Measurements from ENCODE around the gene KLK14. TPM values are rescaled to one million over a fixed set of nuclear protein-coding genes. Genes with fewer than 3 reads are reported as not detected.

Gene KLK14
- total RNA-seq, 1 experiment from 2014 or later: 0.26 TPM

DNA sequence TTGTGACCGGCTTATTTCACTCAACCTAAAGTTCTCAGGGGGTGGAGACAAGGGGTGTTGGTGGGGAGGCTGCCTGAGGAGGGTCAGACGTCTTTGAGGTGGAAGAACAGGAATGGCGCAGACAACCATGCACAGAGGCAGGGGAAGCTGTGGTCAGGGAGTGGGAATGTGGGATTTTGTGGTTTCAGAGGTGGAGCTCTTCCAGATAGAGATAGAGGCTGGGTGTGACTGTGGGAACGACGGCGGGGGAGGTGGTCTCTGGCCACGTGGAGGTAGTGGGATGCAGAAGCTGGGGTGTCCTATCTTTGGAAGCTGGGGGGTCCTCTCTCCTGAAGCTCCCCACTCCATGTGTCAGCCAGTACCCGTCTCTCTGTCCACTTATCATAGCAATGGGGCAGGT, 7.8 kb upstream of the KLK14 start:
- no peak overlapping the region for H3K23ac ChIP-seq (ENCODE audit: insufficient read length, low read depth, low read length)
- no peaks in the 10 kb centered on the region for H3K23me2 ChIP-seq (ENCODE audit: insufficient read length, low read depth, low read length, poor library complexity, severe bottlenecking)
- no peaks in the 10 kb centered on the region for H3K9me3 ChIP-seq (ENCODE audit: control insufficient read depth, low read depth, low read length)
- no peak for DNase-seq
- H2BK15ac ChIP-seq (ENCODE audit: low read depth, low read length): no peak overlapping the region
- H3K27ac ChIP-seq (ENCODE audit: insufficient read length, low read depth, low read length): no peak overlapping the region
- peaks cover 25 to 36% of the 10 kb centered on the region in 2 experiments for H3K4me1 Mint-ChIP-seq
- WGBS (ENCODE audit: extremely low coverage, insufficient read length, low lambda C conversion rate): no CpG with 5 or more reads among the region's 8 CpGs
- no peak overlapping the region for H2AK5ac ChIP-seq (ENCODE audit: insufficient read length, low read length)
- H4K5ac ChIP-seq (ENCODE audit: insufficient read length, low read depth, low read length): no peak overlapping the region
- TF ChIP-seq, protein P1, sequence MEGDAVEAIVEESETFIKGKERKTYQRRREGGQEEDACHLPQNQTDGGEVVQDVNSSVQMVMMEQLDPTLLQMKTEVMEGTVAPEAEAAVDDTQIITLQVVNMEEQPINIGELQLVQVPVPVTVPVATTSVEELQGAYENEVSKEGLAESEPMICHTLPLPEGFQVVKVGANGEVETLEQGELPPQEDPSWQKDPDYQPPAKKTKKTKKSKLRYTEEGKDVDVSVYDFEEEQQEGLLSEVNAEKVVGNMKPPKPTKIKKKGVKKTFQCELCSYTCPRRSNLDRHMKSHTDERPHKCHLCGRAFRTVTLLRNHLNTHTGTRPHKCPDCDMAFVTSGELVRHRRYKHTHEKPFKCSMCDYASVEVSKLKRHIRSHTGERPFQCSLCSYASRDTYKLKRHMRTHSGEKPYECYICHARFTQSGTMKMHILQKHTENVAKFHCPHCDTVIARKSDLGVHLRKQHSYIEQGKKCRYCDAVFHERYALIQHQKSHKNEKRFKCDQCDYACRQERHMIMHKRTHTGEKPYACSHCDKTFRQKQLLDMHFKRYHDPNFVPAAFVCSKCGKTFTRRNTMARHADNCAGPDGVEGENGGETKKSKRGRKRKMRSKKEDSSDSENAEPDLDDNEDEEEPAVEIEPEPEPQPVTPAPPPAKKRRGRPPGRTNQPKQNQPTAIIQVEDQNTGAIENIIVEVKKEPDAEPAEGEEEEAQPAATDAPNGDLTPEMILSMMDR (conservative IDR thresholded peaks at IDR 0.05): no peak
- no peak overlapping the region for H2AFZ ChIP-seq (ENCODE audit: low read length)
- no peak overlapping the region for H3K14ac ChIP-seq (ENCODE audit: insufficient read depth, low read length)
- H3K4me3 Mint-ChIP-seq: no peak overlapping the region
- H3K9me3 Mint-ChIP-seq: no peaks in the 10 kb centered on the region
- no peak overlapping the region for H4K91ac ChIP-seq (ENCODE audit: insufficient read length, low read depth, low read length)
- no peaks in the 10 kb centered on the region for H3K79me2 ChIP-seq (ENCODE audit: insufficient read depth, low read length)
- no peaks in the 10 kb centered on the region; a peak in 1 of 7 replicates for H3K36me3 Mint-ChIP-seq (ENCODE audit: insufficient read depth in 1 of 3, low read depth in 3 of 3)
- H3T11ph ChIP-seq (ENCODE audit: low read length): no peak overlapping the region
- H3K4me2 ChIP-seq (ENCODE audit: insufficient read depth, insufficient read length, low read length): no peak overlapping the region
- H3K27ac Mint-ChIP-seq: no peak overlapping the region
- H4K8ac ChIP-seq (replicated peaks; ENCODE audit: insufficient read length, low read depth, low read length): no peak overlapping the region
- H3K18ac ChIP-seq (ENCODE audit: insufficient read length, low read depth, low read length): no peak overlapping the region
- no peak overlapping the region for H2BK20ac ChIP-seq (ENCODE audit: low read depth, low read length, poor library complexity, severe bottlenecking)
- no peak overlapping the region for H2BK5ac ChIP-seq (ENCODE audit: insufficient read length, low read length)
- no peak overlapping the region for H2BK12ac ChIP-seq (ENCODE audit: insufficient read length, low read depth, low read length)
- no peak overlapping the region for H3K56ac ChIP-seq (ENCODE audit: insufficient read length, low read depth, low read length)
- H3K27me3 ChIP-seq (ENCODE audit: insufficient read depth, low read length): no peaks in the 10 kb centered on the region
- H3K4me1 ChIP-seq (ENCODE audit: insufficient read depth, low read length): peaks cover 2% of the 10 kb centered on the region; the same call in 1 of the 2 replicates
- peaks cover 6% of the 10 kb centered on the region for H3K27me3 Mint-ChIP-seq (ENCODE audit: low read depth)
- no peak overlapping the region for H2BK120ac ChIP-seq (ENCODE audit: low read depth, low read length, poor library complexity, severe bottlenecking)
- H3K9ac ChIP-seq (ENCODE audit: extremely low read depth, insufficient read length, low read length): no peak overlapping the region
- H3K79me1 ChIP-seq (ENCODE audit: insufficient read depth, low read depth, low read length, poor library complexity, severe bottlenecking): no peaks in the 10 kb centered on the region
- no peaks in the 10 kb centered on the region for H4K20me1 ChIP-seq (ENCODE audit: control insufficient read depth, insufficient read depth, insufficient read length)
- H3K4ac ChIP-seq (ENCODE audit: low read depth, low read length): no peak overlapping the region

Data from H9 (cell line).